ENCODE results near the gene MAP3K5.
"Not testable (repeated sequence)": the region's sequence is repeated elsewhere in the genome, so short reads cannot be mapped to it uniquely, and the experiment has no call there.

Gene MAP3K5

DNA sequence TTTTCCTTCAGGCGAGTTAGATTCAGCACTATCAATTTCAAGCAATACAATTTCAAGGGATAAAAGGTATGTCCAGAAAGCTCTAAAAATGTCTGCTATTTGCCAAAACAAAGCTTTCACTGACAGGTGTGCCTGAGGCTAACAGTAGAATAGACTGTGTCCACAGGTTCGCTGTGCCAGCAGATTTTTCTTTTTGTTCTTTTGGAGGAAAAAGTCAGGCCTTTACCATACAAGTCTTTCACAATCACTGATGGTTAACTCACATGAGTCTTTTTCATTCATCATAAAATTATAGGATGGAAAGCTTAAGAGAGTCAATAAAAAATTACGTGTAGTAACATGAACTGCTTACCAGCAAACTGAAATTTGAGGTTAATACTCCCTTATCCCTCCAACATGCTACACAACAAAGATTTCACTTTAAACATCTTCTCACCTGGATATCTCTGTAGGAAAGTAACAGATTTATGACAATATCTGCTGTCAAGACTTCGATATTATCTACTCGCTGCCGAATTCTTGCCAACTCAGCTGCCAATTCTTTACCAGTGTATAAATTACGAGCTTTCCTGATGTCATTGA is 95.4 kb downstream of the MAP3K5 start:
- in situ Hi-C loops (cut with MboI; ENCODE audit: low sequenced_read_pairs, unreplicated experiment) = no loop called here
- TF ChIP-seq CTCF (IDR thresholded peaks at IDR 0.05; ENCODE audit: borderline replicate concordance, control extremely low read depth, extremely low read depth, insufficient read depth, missing control alignments) = no peak
- no peak for DNase-seq (ENCODE audit: low spot score)

GRCh38 chr6:136696238-136696637 is 96.0 kb downstream of the MAP3K5 start:
- in situ Hi-C loops (cut with MboI; ENCODE audit: low sequenced_read_pairs, unreplicated experiment) = no loop called here
- no peak for TF ChIP-seq CTCF (IDR thresholded peaks at IDR 0.05; ENCODE audit: borderline replicate concordance, control extremely low read depth, extremely low read depth, insufficient read depth, missing control alignments)
- DNase-seq (ENCODE audit: low spot score) = no peak

GRCh38 chr6:136695412-136695811 is 96.9 kb downstream of the MAP3K5 start:
- in situ Hi-C loops (cut with MboI; ENCODE audit: low sequenced_read_pairs, unreplicated experiment) = no loop called here
- TF ChIP-seq CTCF (IDR thresholded peaks at IDR 0.05; ENCODE audit: borderline replicate concordance, control extremely low read depth, extremely low read depth, insufficient read depth, missing control alignments) = no peak

GRCh38 chr6:136693090-136693489 is 99.2 kb downstream of the MAP3K5 start:
- in situ Hi-C loops (cut with MboI; ENCODE audit: low sequenced_read_pairs, unreplicated experiment) = no loop called here
- DNase-seq (ENCODE audit: low spot score) = no peak
- no peak for TF ChIP-seq CTCF (IDR thresholded peaks at IDR 0.05; ENCODE audit: borderline replicate concordance, control extremely low read depth, extremely low read depth, insufficient read depth, missing control alignments)

More at GRCh38 chr6:136695412-136695811, 96.9 kb downstream of the MAP3K5 start:
- DNase-seq (ENCODE audit: low spot score) = no peak

DNA sequence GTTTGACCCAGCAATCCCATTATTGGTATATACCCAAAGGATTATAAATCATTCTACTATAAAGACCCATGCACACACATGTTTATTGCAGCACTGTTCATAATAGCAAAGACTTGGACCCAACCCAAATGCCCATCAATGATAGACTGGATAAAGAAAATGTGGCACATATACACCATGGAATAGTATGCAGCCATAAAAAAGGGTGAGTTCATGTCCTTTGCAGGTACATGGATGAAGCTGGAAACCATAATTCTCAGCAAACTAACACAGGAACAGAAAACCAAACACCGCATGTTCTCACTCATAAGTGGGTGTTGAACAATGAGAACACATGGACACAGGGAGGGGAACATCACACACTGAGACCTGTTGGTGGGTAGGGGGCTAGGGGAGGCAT is 104.4 kb downstream of the MAP3K5 start:
- in situ Hi-C loops (cut with MboI; ENCODE audit: low sequenced_read_pairs, unreplicated experiment); DNase-seq (ENCODE audit: low spot score): not testable (repeated sequence)

DNA sequence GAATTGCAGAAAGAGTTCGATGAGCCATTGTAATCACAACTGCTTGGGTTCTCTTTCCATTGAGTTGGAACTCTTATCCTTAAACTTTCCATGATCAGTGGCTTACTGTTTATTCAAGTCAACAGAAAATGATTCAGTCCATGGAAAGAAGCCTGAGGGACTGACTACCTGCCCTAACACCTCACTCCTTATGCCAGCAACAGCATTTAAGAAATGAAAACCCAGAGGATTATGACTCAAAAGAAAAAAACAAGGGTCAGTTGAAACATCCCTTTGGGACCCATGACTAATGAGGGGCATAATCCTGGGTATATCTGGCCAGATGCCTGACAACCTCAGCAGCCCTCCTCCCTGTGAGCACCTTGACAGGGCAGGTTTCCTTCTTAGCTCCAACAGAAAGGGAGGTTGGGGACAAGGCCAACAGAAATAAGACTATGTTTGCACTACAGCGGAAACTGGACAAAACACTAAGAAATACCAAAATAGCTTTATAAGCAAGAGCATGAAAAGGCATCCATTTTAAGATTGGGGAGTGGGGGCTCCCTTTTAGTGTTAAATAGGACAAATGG is 106.7 kb downstream of the MAP3K5 start:
- TF ChIP-seq CTCF (IDR thresholded peaks at IDR 0.05; ENCODE audit: borderline replicate concordance, control extremely low read depth, extremely low read depth, insufficient read depth, missing control alignments) = no peak
- in situ Hi-C loops (cut with MboI; ENCODE audit: low sequenced_read_pairs, unreplicated experiment) = no loop called here
- DNase-seq (ENCODE audit: low spot score) = no peak

DNA sequence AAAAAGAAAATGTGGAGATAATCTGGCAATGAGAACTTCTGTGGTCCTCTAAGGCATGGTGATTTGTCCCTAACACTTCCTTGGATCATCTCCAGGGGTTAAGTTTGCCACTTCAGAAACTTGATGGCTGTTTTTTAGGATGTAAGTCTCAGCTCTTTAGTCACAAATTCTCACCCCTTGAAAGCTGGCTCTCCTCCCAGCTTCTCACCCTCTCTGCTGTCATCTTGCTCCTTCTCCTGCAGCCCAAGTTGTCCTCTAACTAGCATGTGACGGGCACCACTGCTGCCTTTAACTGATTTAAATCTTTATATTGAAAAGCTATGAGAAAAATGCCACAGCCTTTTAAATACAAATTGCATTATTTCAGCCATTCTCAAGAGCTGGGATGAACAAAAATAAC is 107.8 kb downstream of the MAP3K5 start:
- no peak for TF ChIP-seq CTCF (IDR thresholded peaks at IDR 0.05; ENCODE audit: borderline replicate concordance, control extremely low read depth, extremely low read depth, insufficient read depth, missing control alignments)
- no peak for DNase-seq (ENCODE audit: low spot score)
- in situ Hi-C loops (cut with MboI; ENCODE audit: low sequenced_read_pairs, unreplicated experiment) = no loop called here
